ENCODE measurements around the gene MAP1B. TPM values are rescaled to one million over a fixed set of nuclear protein-coding genes. Genes with fewer than 3 reads are reported as not detected.

Gene MAP1B
- total RNA-seq, 1 donor = 164 TPM

GRCh38 chr5:72163349-72163983 is 56.2 kb downstream of the MAP1B start:
- Histone ChIP-seq H3K27ac (ENCODE audit: low read depth, low read length) (no peak overlapping the region), H3K4me1 (ENCODE audit: insufficient read depth, low read length) (peaks cover 66% of the 10 kb centered on the region), H3K9me3 (ENCODE audit: low read depth, low read length) (no peaks in the 10 kb centered on the region), H3K4me2 (ENCODE audit: insufficient read depth, low read length) (no peak overlapping the region), H3K79me2 (ENCODE audit: insufficient read depth, low read length) (peaks cover 87% of the 10 kb centered on the region), H4K20me1 (ENCODE audit: insufficient read depth, low read length) (peaks cover 10% of the 10 kb centered on the region), H3K36me3 (ENCODE audit: insufficient read depth, low read length) (peaks cover 6% of the 10 kb centered on the region), H3K4me3 (ENCODE audit: insufficient read depth, low read length) (no peak overlapping the region), H2AFZ (ENCODE audit: low read length) (no peak overlapping the region), H3K27me3 (ENCODE audit: insufficient read depth, low read length) (no peaks in the 10 kb centered on the region)
- TF ChIP-seq, protein P1, sequence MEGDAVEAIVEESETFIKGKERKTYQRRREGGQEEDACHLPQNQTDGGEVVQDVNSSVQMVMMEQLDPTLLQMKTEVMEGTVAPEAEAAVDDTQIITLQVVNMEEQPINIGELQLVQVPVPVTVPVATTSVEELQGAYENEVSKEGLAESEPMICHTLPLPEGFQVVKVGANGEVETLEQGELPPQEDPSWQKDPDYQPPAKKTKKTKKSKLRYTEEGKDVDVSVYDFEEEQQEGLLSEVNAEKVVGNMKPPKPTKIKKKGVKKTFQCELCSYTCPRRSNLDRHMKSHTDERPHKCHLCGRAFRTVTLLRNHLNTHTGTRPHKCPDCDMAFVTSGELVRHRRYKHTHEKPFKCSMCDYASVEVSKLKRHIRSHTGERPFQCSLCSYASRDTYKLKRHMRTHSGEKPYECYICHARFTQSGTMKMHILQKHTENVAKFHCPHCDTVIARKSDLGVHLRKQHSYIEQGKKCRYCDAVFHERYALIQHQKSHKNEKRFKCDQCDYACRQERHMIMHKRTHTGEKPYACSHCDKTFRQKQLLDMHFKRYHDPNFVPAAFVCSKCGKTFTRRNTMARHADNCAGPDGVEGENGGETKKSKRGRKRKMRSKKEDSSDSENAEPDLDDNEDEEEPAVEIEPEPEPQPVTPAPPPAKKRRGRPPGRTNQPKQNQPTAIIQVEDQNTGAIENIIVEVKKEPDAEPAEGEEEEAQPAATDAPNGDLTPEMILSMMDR (IDR thresholded peaks at IDR 0.05; ENCODE audit: extremely low read depth, low read depth, low read length) = no peak
- peak; percentile 57 for DNase-seq (ENCODE audit: insufficient read length, low spot score, missing footprints)

GRCh38 chr5:72166070-72166979 is 59.0 kb downstream of the MAP1B start:
- DNase-seq (ENCODE audit: insufficient read length, low spot score, missing footprints) = no peak
- peaks cover 6% of the 10 kb centered on the region for H3K36me3 ChIP-seq (ENCODE audit: insufficient read depth, low read length)
- H4K20me1 ChIP-seq (ENCODE audit: insufficient read depth, low read length) = peaks cover 10% of the 10 kb centered on the region

DNA sequence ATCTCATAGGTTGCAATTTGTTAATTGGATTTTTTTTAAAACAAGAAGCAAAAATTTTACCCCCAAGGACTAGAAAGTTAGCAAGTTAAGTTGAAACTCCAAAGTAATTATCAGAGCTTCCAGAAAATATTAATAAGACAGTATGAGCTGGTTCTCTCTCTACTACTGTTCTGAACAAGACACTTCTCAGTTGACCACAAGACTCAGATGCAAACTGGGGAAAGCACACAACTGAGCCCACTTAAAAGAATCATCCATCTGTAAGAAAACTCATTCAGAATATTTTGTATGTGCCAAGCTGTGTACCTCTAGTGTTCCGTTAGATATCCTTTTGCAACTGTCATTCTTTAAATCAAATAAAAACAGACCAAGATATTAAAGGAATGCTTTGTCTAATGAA is 60.0 kb downstream of the MAP1B start:
- H2AFZ ChIP-seq (ENCODE audit: low read length) = no peak overlapping the region
- H3K4me2 ChIP-seq (ENCODE audit: insufficient read depth, low read length) = peak overlapping the region; percentile 30
- peaks cover 31% of the 10 kb centered on the region for H3K4me1 ChIP-seq (ENCODE audit: insufficient read depth, low read length)
- peak overlapping the region; percentile 69 for H3K27ac ChIP-seq (ENCODE audit: low read depth, low read length)
- peaks cover 10% of the 10 kb centered on the region for H4K20me1 ChIP-seq (ENCODE audit: insufficient read depth, low read length)
- H3K36me3 ChIP-seq (ENCODE audit: insufficient read depth, low read length) = peaks cover 6% of the 10 kb centered on the region
- no peak overlapping the region for H3K4me3 ChIP-seq (ENCODE audit: insufficient read depth, low read length)
- peaks cover 91% of the 10 kb centered on the region for H3K79me2 ChIP-seq (ENCODE audit: insufficient read depth, low read length)
- H3K27me3 ChIP-seq (ENCODE audit: insufficient read depth, low read length) = no peaks in the 10 kb centered on the region
- DNase-seq (ENCODE audit: insufficient read length, low spot score, missing footprints) = no peak
- H3K9me3 ChIP-seq (ENCODE audit: low read depth, low read length) = no peaks in the 10 kb centered on the region
- TF ChIP-seq, protein P1 (IDR thresholded peaks at IDR 0.05; ENCODE audit: extremely low read depth, low read depth, low read length) = no peak

More at GRCh38 chr5:72166070-72166979, 59.0 kb downstream of the MAP1B start:
- peak overlapping the region; percentile 7 for H3K4me3 ChIP-seq (ENCODE audit: insufficient read depth, low read length)
- no peaks in the 10 kb centered on the region for H3K27me3 ChIP-seq (ENCODE audit: insufficient read depth, low read length)
- peak overlapping the region; percentile 28 for H2AFZ ChIP-seq (ENCODE audit: low read length)
- peaks cover 37% of the 10 kb centered on the region for H3K4me1 ChIP-seq (ENCODE audit: insufficient read depth, low read length)
- H3K9me3 ChIP-seq (ENCODE audit: low read depth, low read length) = no peaks in the 10 kb centered on the region
- H3K79me2 ChIP-seq (ENCODE audit: insufficient read depth, low read length) = peaks cover 90% of the 10 kb centered on the region
- peak overlapping the region; percentile 30 for H3K4me2 ChIP-seq (ENCODE audit: insufficient read depth, low read length)
- TF ChIP-seq, protein P1 (IDR thresholded peaks at IDR 0.05; ENCODE audit: extremely low read depth, low read depth, low read length) = no peak
- peak overlapping the region; percentile 69 for H3K27ac ChIP-seq (ENCODE audit: low read depth, low read length)

DNA sequence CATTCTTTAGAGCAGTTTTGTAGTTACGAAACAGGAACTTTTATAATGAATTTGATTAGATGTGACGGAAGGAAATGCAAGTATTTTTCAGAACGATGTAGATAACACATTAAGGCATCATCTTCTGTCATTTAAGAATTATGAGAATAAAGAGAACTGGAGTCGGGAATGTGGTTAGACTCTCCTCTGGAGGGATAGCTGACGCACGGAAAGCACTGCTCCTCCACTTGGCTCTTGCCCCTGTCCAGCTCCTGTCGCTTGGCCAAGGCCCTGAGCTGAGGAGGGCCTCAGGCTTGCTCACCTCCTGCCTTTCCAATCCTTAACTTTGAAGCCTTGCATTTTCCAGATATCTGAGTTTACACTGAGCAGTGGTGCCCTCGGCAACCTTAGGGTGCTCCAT is 60.5 kb downstream of the MAP1B start:
- Histone ChIP-seq H3K79me2 (ENCODE audit: insufficient read depth, low read length) (peaks cover 92% of the 10 kb centered on the region), H3K27me3 (ENCODE audit: insufficient read depth, low read length) (no peaks in the 10 kb centered on the region), H4K20me1 (ENCODE audit: insufficient read depth, low read length) (peaks cover 10% of the 10 kb centered on the region), H3K36me3 (ENCODE audit: insufficient read depth, low read length) (peaks cover 6% of the 10 kb centered on the region), H3K4me2 (ENCODE audit: insufficient read depth, low read length) (no peak overlapping the region), H3K27ac (ENCODE audit: low read depth, low read length) (peak overlapping the region; percentile 69), H3K4me3 (ENCODE audit: insufficient read depth, low read length) (no peak overlapping the region), H3K4me1 (ENCODE audit: insufficient read depth, low read length) (peaks cover 30% of the 10 kb centered on the region), H2AFZ (ENCODE audit: low read length) (no peak overlapping the region), H3K9me3 (ENCODE audit: low read depth, low read length) (no peaks in the 10 kb centered on the region)
- DNase-seq (ENCODE audit: insufficient read length, low spot score, missing footprints) = no peak
- TF ChIP-seq, protein P1 (IDR thresholded peaks at IDR 0.05; ENCODE audit: extremely low read depth, low read depth, low read length) = no peak
